Fibroblast of pulmonary artery (primary cell): Measurements from ENCODE around the gene GALNT18.

Experiments
- DNase-seq: peaks from one replicate; pipeline ENCODE4 v3.0.0-alpha.2; 2010; ENCODE audit warnings: low read depth
- H3K4me3 ChIP-seq: replicated peaks from 2 replicates; pipeline ENCODE4 v1.5.1; 2011; ENCODE audit warnings: low read depth, mild to moderate bottlenecking, control low read depth, low read length, moderate library complexity
- TF ChIP-seq, protein P1 (sequence below): IDR thresholded peaks from 2 replicates; pipeline ENCODE4 v1.5.1; 2011; ENCODE audit warnings: mild to moderate bottlenecking, control low read depth, low read length, inconsistent platforms; ENCODE audit errors: missing control alignments

The GALNT18 gene

DNA sequence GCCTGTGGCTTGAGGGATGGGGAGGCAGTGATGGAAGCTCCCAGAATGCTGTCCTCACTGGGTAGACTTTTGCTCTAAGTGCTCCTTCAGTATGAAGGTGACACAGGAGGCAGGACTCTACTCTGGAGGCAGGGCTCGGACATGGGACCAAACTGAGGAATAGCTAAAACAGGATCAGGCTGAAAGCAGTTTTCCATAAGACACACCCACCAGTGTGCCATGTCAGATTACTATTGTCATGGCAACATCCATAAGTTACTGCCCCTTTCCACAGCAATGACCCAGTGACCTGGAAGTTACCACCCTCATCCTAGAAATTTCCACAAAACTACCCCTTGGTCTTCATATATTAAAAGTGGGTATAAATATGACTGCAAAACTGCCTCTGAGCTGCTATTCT is 43.6 kb upstream of the GALNT18 start:
- TF ChIP-seq, protein P1, sequence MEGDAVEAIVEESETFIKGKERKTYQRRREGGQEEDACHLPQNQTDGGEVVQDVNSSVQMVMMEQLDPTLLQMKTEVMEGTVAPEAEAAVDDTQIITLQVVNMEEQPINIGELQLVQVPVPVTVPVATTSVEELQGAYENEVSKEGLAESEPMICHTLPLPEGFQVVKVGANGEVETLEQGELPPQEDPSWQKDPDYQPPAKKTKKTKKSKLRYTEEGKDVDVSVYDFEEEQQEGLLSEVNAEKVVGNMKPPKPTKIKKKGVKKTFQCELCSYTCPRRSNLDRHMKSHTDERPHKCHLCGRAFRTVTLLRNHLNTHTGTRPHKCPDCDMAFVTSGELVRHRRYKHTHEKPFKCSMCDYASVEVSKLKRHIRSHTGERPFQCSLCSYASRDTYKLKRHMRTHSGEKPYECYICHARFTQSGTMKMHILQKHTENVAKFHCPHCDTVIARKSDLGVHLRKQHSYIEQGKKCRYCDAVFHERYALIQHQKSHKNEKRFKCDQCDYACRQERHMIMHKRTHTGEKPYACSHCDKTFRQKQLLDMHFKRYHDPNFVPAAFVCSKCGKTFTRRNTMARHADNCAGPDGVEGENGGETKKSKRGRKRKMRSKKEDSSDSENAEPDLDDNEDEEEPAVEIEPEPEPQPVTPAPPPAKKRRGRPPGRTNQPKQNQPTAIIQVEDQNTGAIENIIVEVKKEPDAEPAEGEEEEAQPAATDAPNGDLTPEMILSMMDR, result no peak
- H3K4me3 ChIP-seq, result no peak overlapping the region

GRCh38 chr11:11663907-11664306 is 42.1 kb upstream of the GALNT18 start:
- no peak for DNase-seq
- H3K4me3 ChIP-seq, result no peak overlapping the region
- TF ChIP-seq, protein P1, result no peak

More for the DNA sequence above, 43.6 kb upstream of the GALNT18 start:
- no peak for DNase-seq

- TF ChIP-seq, protein P1, result no peak
- no peak overlapping the region for H3K4me3 ChIP-seq
- DNase-seq, result no peak
Observed at GRCh38 chr11:11662578-11662977, 40.8 kb upstream of the GALNT18 start.

- DNase-seq, result no peak
- H3K4me3 ChIP-seq, result no peak overlapping the region
- TF ChIP-seq, protein P1, result no peak
Observed at GRCh38 chr11:11661326-11662040, 39.7 kb upstream of the GALNT18 start.

GRCh38 chr11:11660363-11660740 is 38.5 kb upstream of the GALNT18 start:
- H3K4me3 ChIP-seq, result no peak overlapping the region
- TF ChIP-seq, protein P1, result no peak
- DNase-seq, result no peak

GRCh38 chr11:11659567-11660362 is 38.0 kb upstream of the GALNT18 start:
- no peak overlapping the region for H3K4me3 ChIP-seq
- no peak for DNase-seq
- TF ChIP-seq, protein P1, result no peak
